Lower lobe of right lung (tissue), 2 donors: ENCODE results near the gene FARS2. TPM values are rescaled to one million over a fixed set of nuclear protein-coding genes. Genes with fewer than 3 reads are reported as not detected.

Experiments
- ATAC-seq, 2 donors: fragments of 200-7000 bp; cut with Tn5 transposase; one replicate each; pipeline ENCODE4 v1.9.1; 2020 to 2022; ENCODE audit warnings: mild to moderate bottlenecking in 2 of 2, moderate library complexity in 2 of 2
- DNase-seq: peaks from one replicate; pipeline ENCODE4 v3.0.0-alpha.2; 2020
- H3K27ac ChIP-seq: fragments of 200-600 bp; one replicate; pipeline ENCODE4 v1.8.0; 2022
- H3K27me3 ChIP-seq: fragments of 200-600 bp; one replicate; pipeline ENCODE4 v1.8.0; 2022; ENCODE audit warnings: low read depth
- H3K36me3 ChIP-seq: fragments of 200-600 bp; one replicate; pipeline ENCODE4 v1.8.0; 2022; ENCODE audit warnings: mild to moderate bottlenecking
- H3K4me1 ChIP-seq: fragments of 200-600 bp; one replicate; pipeline ENCODE4 v1.8.0; 2022
- H3K4me3 ChIP-seq: fragments of 200-600 bp; one replicate; pipeline ENCODE4 v1.8.0; 2022; ENCODE audit warnings: mild to moderate bottlenecking
- H3K9me3 ChIP-seq: fragments of 200-600 bp; one replicate; pipeline ENCODE4 v1.8.0; 2022
- intact Hi-C: fragments of 100-400 bp; cut with DNase I; formaldehyde crosslinking; loops from one replicate; pipeline ENCODE4 v1.11.0; 2022
- total RNA-seq: library from RNA; stranded (reverse); fragmentation: NEBNext Ultra II Directional; extraction: Animal tissue kit (Norgen Biotek cat#: 25700); gene quantifications from one replicate; pipeline ENCODE4 v1.2.1, GENCODE V29; 2021
- TF ChIP-seq, protein P1 (sequence below): fragments of 200-600 bp; IDR thresholded peaks from one replicate; pipeline ENCODE4 v1.8.0; 2022; ENCODE audit warnings: antibody characterized with exemption, mild to moderate bottlenecking
- donor health status: DM: no; HTN: yes; CAD: no; lungs with severe emphysema.

The FARS2 gene
- total RNA-seq, 1 donor from 2014 or later: 17.0 TPM

DNA sequence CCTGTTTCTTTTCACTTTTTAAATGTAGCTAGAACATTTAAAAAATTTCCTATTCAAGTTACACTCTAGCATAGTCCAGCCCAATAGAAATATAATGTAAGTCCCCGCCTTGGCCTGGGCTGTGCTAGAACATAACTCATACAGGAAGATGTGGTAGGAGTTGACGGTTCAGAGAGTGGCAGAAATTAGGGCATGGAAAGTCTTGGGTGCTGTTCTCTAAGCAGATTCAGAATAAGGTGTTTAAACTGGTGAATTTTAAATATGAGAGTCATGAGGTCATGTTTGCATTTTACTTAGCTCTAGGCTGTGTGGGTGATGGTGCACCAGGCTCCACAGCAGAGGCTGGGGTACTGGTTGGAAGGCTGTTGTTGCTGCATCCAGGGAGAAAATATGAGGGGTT lies 256.5 kb downstream of the FARS2 start:
- intact Hi-C loops: no loop called here
- H3K4me1 ChIP-seq: no peaks in the 10 kb centered on the region
- no peak overlapping the region for H3K4me3 ChIP-seq
- no peaks in the 10 kb centered on the region for H3K27me3 ChIP-seq
- TF ChIP-seq, protein P1, sequence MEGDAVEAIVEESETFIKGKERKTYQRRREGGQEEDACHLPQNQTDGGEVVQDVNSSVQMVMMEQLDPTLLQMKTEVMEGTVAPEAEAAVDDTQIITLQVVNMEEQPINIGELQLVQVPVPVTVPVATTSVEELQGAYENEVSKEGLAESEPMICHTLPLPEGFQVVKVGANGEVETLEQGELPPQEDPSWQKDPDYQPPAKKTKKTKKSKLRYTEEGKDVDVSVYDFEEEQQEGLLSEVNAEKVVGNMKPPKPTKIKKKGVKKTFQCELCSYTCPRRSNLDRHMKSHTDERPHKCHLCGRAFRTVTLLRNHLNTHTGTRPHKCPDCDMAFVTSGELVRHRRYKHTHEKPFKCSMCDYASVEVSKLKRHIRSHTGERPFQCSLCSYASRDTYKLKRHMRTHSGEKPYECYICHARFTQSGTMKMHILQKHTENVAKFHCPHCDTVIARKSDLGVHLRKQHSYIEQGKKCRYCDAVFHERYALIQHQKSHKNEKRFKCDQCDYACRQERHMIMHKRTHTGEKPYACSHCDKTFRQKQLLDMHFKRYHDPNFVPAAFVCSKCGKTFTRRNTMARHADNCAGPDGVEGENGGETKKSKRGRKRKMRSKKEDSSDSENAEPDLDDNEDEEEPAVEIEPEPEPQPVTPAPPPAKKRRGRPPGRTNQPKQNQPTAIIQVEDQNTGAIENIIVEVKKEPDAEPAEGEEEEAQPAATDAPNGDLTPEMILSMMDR: no peak
- H3K9me3 ChIP-seq: no peaks in the 10 kb centered on the region
- ATAC-seq: no peak
- no peak for DNase-seq
- H3K27ac ChIP-seq: no peak overlapping the region
- no peaks in the 10 kb centered on the region for H3K36me3 ChIP-seq

DNA sequence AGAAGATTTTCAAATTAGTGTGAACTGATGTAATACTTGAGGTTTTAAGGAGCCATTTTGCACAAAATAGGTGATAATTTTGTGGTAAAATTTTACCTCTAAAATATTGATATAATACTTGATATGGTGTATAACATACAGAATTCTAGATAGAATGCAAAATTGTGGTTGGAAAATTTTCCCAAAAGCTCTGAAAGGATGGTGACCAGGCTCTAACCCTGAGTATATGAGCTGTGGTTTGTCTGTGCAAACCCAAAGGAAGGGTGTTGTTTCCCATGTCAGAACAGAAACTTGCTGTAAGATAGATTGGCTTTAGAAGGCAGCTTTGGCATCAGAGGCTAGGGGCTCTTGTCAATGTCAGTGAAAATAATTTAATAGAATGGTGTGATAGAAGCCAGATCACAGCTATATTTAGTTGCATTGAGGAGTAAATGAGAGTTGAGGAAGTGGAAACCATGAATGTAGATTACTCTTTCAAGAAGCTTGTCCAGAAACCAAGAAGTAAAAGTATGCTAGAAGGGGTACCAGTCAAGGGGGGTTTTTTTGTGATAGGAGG lies 257.7 kb downstream of the FARS2 start:
- Histone ChIP-seq H3K9me3 (no peaks in the 10 kb centered on the region), H3K27ac (no peak overlapping the region), H3K36me3 (no peaks in the 10 kb centered on the region), H3K4me1 (no peaks in the 10 kb centered on the region), H3K27me3 (no peaks in the 10 kb centered on the region), H3K4me3 (no peak overlapping the region)
- intact Hi-C loops: no loop called here
- TF ChIP-seq, protein P1: no peak
- ATAC-seq (no peak), DNase-seq (no peak)

DNA sequence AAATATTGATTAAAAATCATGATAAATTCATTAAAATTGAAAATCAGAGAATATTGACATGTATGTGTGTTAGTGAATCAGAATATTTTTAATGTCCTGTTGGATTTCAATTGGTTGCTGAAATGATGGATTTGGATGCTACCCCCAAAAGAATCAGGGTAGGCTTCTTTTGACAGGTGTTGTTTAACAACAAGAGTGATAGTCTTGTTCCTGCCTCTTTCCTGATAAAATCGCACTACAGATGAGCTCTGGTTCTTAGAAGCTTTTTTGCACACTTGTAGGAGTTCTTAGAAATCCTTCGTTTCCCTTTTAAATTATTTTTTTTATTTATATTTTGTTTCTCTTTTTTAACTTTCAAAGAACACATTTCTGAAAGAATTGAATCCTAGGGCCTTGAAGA lies 259.5 kb downstream of the FARS2 start:
- no peak for ATAC-seq
- TF ChIP-seq, protein P1: no peak
- intact Hi-C loops: no loop called here

DNA sequence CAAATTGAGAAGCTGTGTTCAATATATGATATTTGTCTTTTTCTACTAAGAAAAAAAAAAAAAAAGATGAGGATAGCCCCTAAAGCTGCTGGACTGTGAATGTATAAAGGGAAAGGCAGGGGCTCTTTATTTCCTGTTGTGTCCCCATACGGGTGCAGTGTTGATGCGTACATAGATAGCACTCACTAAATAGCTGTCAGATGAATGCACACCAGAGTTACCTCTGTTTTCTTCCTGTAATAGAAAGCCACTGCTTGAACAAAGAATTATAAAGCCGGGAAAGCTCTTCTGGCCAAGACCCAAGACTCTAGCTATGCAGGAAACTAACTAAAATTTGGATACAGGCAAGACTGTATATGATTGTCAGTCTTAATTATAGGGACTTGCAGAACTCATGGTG lies 260.0 kb downstream of the FARS2 start:
- H3K36me3 ChIP-seq: no peaks in the 10 kb centered on the region
- DNase-seq: no peak
- H3K27me3 ChIP-seq: no peaks in the 10 kb centered on the region
- TF ChIP-seq, protein P1: no peak
- H3K4me3 ChIP-seq: no peak overlapping the region
- H3K9me3 ChIP-seq: no peaks in the 10 kb centered on the region
- intact Hi-C loops: no loop called here
- ATAC-seq: no peak
- H3K27ac ChIP-seq: no peak overlapping the region
- peaks cover 13% of the 10 kb centered on the region for H3K4me1 ChIP-seq

More for the DNA sequence above, 259.5 kb downstream of the FARS2 start:
- no peak for DNase-seq
- H3K27me3 ChIP-seq: no peaks in the 10 kb centered on the region
- H3K36me3 ChIP-seq: no peaks in the 10 kb centered on the region
- no peak overlapping the region for H3K4me3 ChIP-seq
- peaks cover 13% of the 10 kb centered on the region for H3K4me1 ChIP-seq
- H3K27ac ChIP-seq: no peak overlapping the region
- no peaks in the 10 kb centered on the region for H3K9me3 ChIP-seq

DNA sequence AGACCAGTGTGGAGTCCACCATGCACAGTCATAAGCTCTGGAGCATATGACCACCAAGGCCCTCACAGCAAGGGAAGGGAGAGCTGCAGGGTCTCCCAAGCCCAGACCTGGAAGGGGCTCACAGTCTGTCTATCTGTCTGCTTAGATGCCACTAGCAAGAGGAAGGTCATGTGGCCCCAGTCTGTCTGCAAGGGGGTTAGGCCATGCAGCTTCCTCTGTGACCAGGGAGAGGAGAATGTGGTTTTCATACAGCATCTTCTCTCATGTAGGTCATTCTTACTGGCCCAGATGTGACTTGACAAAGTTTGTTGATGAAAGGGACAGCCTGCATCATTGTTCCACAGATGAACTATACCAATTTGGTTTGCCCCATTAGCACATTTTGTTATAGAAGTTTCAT lies 260.8 kb downstream of the FARS2 start:
- TF ChIP-seq, protein P1: no peak
- intact Hi-C loops: no loop called here
- no peak overlapping the region for H3K4me3 ChIP-seq
- no peaks in the 10 kb centered on the region for H3K9me3 ChIP-seq
- no peak for ATAC-seq
- peaks cover 13% of the 10 kb centered on the region for H3K4me1 ChIP-seq
- H3K27ac ChIP-seq: no peak overlapping the region
- no peaks in the 10 kb centered on the region for H3K36me3 ChIP-seq
- no peak for DNase-seq
- H3K27me3 ChIP-seq: no peaks in the 10 kb centered on the region
